Fibroblast of lung (primary cell): Measurements from ENCODE around the gene PPM1D.

Experiments used
- CTCF ChIP-seq, 2 donors: IDR thresholded peaks in 1 of 2; conservative IDR thresholded peaks in 1 of 2; 1 replicate in 1 of 2; 2 replicates in 1 of 2; pipeline ENCODE4 v1.5.1; 2011 to 2012; ENCODE audit warnings: low read length in 2 of 2, control low read depth in 1 of 2, inconsistent platforms in 1 of 2, low read depth in 1 of 2, mild to moderate bottlenecking in 1 of 2
- EZH2 ChIP-seq: IDR thresholded peaks from 2 replicates; pipeline ENCODE4 v1.5.1; 2012; ENCODE audit warnings: low read length, control low read depth, mild to moderate bottlenecking; ENCODE audit errors: missing control alignments

- TF ChIP-seq CTCF (conservative IDR thresholded peaks at IDR 0.05 in 1 of 2, IDR thresholded peaks at IDR 0.05 in 1 of 2; ENCODE audit: low read depth in 1 of 2, low read length in 2 of 2), result no peak
- TF ChIP-seq EZH2, result no peak
These were observed 27.1 kb downstream of the PPM1D start for GRCh38 chr17:60627124-60627523.
